Adrenal gland (tissue), 12 donors: Measurements from ENCODE around the gene CDC42BPG. TPM values are rescaled to one million over a fixed set of nuclear protein-coding genes. Genes with fewer than 3 reads are reported as not detected.

Experiments used
- DNase-seq, 7 donors: peaks; one replicate each; pipeline ENCODE4 v3.0.0-alpha.2; 2019 to 2020
- H3K27ac ChIP-seq, 5 donors: fragments of 200-600 bp; sonication (generic) in 4 of 5; 1 replicate in 3 of 5; 2 replicates in 2 of 5; pipeline versions ENCODE4 v1.5.1 to v1.8.0; 2016 to 2020; ENCODE audit warnings: mild to moderate bottlenecking in 1 of 5
- H3K27me3 ChIP-seq: fragments of 200-600 bp; 2 replicates; pipeline ENCODE4 v1.8.0; 2021
- H3K36me3 ChIP-seq, 2 donors: fragments of 200-600 bp; replicated peaks in 1 of 2; 1 replicate in 1 of 2; 2 replicates in 1 of 2; pipeline versions ENCODE4 v1.5.1 to v1.8.0; 2018 to 2022
- H3K4me1 ChIP-seq, 2 donors: fragments of 200-600 bp; replicated peaks in 1 of 2; 1 replicate in 1 of 2; 2 replicates in 1 of 2; pipeline versions ENCODE4 v1.5.1 to v1.8.0; 2018 to 2021
- H3K4me3 ChIP-seq, 4 donors: fragments of 200-600 bp; sonication (generic) in 3 of 4; one replicate each; pipeline ENCODE4 v1.5.1; 2016 to 2018
- H3K9me3 ChIP-seq, 3 donors: fragments of 200-600 bp; sonication (generic) in 1 of 3; replicated peaks in 1 of 3; 1 replicate in 2 of 3; 2 replicates in 1 of 3; pipeline versions ENCODE4 v1.5.1 to v1.8.0; 2016 to 2021
- CTCF ChIP-seq, 6 experiments: fragments of 450-650 bp in 4 of 6; fragments of 200-600 bp in 2 of 6; sonication (generic) in 1 of 6; IDR thresholded peaks; 1 replicate in 5 of 6; 2 replicates in 1 of 6; pipeline versions ENCODE4 v1.5.1 to v1.8.0; 2016 to 2021; ENCODE audit warnings: antibody characterized with exemption in 6 of 6, mild to moderate bottlenecking in 2 of 6, moderate library complexity in 1 of 6
- POLR2A ChIP-seq, 2 donors: fragments of 450-650 bp; IDR thresholded peaks; one replicate each; pipeline ENCODE4 v1.6.1; 2017; ENCODE audit warnings: antibody characterized with exemption in 2 of 2, mild to moderate bottlenecking in 2 of 2, moderate library complexity in 1 of 2
- WGBS, 4 donors: extraction: QIAGEN DNeasy Blood & Tissue Kit in 2 of 4; methylation state at CpG; one replicate each; pipeline versions ENCODE4 v1.1.5 to v1.1.7; 2013 to 2017; 5-methylcytosine and 5-hydroxymethylcytosine counted together
- intact Hi-C, 2 donors: fragments of 100-400 bp; cut with DNase I; formaldehyde crosslinking; loops; one replicate each; pipeline versions ENCODE4 v1.14.1 to v1.15.0; 2022 to 2023
- polyA plus RNA-seq, 3 donors: library from polyadenylated mRNA; stranded (reverse); fragments of 200-250 nt in 2 of 3; fragments of 350-450 nt in 1 of 3; fragmentation: Illumina TruSeq in 1 of 3; extraction: RNeasy Lipid Tissue Mini Kit (QIAGEN cat#74804) in 1 of 3; gene quantifications; one replicate each; pipeline ENCODE4 v1.2.3, GENCODE V29; 2013 to 2014
- total RNA-seq, 9 donors: library from RNA; depleted of rRNA in 4 of 9; stranded (reverse); fragments of >200 nt in 4 of 9; fragments of 120-200 nt in 1 of 9; fragmentation: NEBNext Ultra II Directional in 1 of 9; extraction: Animal tissue kit (Norgen Biotek cat#: 25700) in 1 of 9; gene quantifications; one replicate each; pipeline versions ENCODE4 v1.1.0 to v1.2.4, GENCODE V29; 2013 to 2023
- donor health status: healthy with polysubstance abuse.
- donor health status: Bipolar disorder and iron deficiency.
- donor health status: DM: yes; HTN: yes; CAD: no.
- donor health status: DM: no; HTN: no; CAD: no.
- donor health status: DM: no; HTN: no; CAD: no.
- donor health status: DM: yes; HTN: yes; CAD: no.

CDC42BPG gene
- total and polyA plus RNA-seq, 12 donors = 3.1 to 12.9 (median 6.7) TPM

GRCh38 chr11:64854157-64854533 lies 9.7 kb upstream of the CDC42BPG start:
- no peak for DNase-seq
- intact Hi-C loops = no loop called here
- Histone ChIP-seq H3K27me3 (no peaks in the 10 kb centered on the region), H3K4me3 (no peak overlapping the region), H3K9me3 (no peaks in the 10 kb centered on the region), H3K36me3 (peaks cover 0 to 17% of the 10 kb centered on the region in 2 donors), H3K27ac (peak overlapping the region in 3 of 5 donors; percentile 78 to 89 (median 88)), H3K4me1 (peaks cover 46 to 51% of the 10 kb centered on the region in 2 donors)
- 85 to 89% (median 86%) methylated on average over 16 to 25 of the region's 25 CpGs for WGBS, 4 donors
- no peak for TF ChIP-seq POLR2A (IDR thresholded peaks at IDR 0.05)
- TF ChIP-seq CTCF (IDR thresholded peaks at IDR 0.05) = no peak

- DNase-seq = no peak
- WGBS, 4 donors = 76 to 84% (median 83%) methylated on average over 23 to 27 of the region's 27 CpGs
- no peak overlapping the region for H3K27ac ChIP-seq
- H3K4me1 ChIP-seq = peaks cover 42 to 47% of the 10 kb centered on the region in 2 donors
- intact Hi-C loops = no loop called here
- no peaks in the 10 kb centered on the region for H3K27me3 ChIP-seq
- TF ChIP-seq POLR2A (IDR thresholded peaks at IDR 0.05) (no peak), CTCF (IDR thresholded peaks at IDR 0.05) (no peak)
- no peak overlapping the region for H3K4me3 ChIP-seq
- peaks cover 0 to 17% of the 10 kb centered on the region in 2 donors for H3K36me3 ChIP-seq
- no peaks in the 10 kb centered on the region for H3K9me3 ChIP-seq
Measured at GRCh38 chr11:64853709-64854108, 9.3 kb upstream of the CDC42BPG start.

- Histone ChIP-seq H3K4me3 (no peak overlapping the region), H3K9me3 (no peaks in the 10 kb centered on the region), H3K36me3 (peaks cover 0 to 17% of the 10 kb centered on the region in 2 donors), H3K27ac (peak overlapping the region in 1 of 5 donors; percentile 2), H3K27me3 (no peaks in the 10 kb centered on the region), H3K4me1 (peaks cover 36 to 42% of the 10 kb centered on the region in 2 donors)
- TF ChIP-seq CTCF (IDR thresholded peaks at IDR 0.05) = no peak
- TF ChIP-seq POLR2A (IDR thresholded peaks at IDR 0.05) = no peak
- no peak for DNase-seq
- intact Hi-C loops = no loop called here
- WGBS, 4 donors = 75 to 88% (median 84%) methylated on average over 15 to 24 of the region's 24 CpGs
Measured at GRCh38 chr11:64852804-64853509, 8.5 kb upstream of the CDC42BPG start.

GRCh38 chr11:64851831-64852351 lies 7.4 kb upstream of the CDC42BPG start:
- Histone ChIP-seq H3K4me1 (peaks cover 31 to 34% of the 10 kb centered on the region in 2 donors), H3K27ac (no peak overlapping the region), H3K27me3 (no peaks in the 10 kb centered on the region), H3K36me3 (peaks cover 0 to 17% of the 10 kb centered on the region in 2 donors), H3K4me3 (no peak overlapping the region), H3K9me3 (no peaks in the 10 kb centered on the region)
- DNase-seq = no peak
- WGBS, 4 donors = 83 to 89% (median 87%) methylated on average over 7 to 8 of the region's 8 CpGs
- TF ChIP-seq CTCF (IDR thresholded peaks at IDR 0.05) = no peak
- no peak for TF ChIP-seq POLR2A (IDR thresholded peaks at IDR 0.05)
- intact Hi-C loops = no loop called here
